Fibroblast of pulmonary artery (primary cell): Measurements from ENCODE around the gene SERP2.

Source experiments
- DNase-seq: peaks from one replicate; pipeline ENCODE4 v3.0.0-alpha.2; 2010; ENCODE audit warnings: low read depth
- H3K4me3 ChIP-seq: replicated peaks from 2 replicates; pipeline ENCODE4 v1.5.1; 2011; ENCODE audit warnings: low read depth, mild to moderate bottlenecking, control low read depth, low read length, moderate library complexity
- TF ChIP-seq, protein P1 (sequence below): IDR thresholded peaks from 2 replicates; pipeline ENCODE4 v1.5.1; 2011; ENCODE audit warnings: mild to moderate bottlenecking, control low read depth, low read length, inconsistent platforms; ENCODE audit errors: missing control alignments

Gene SERP2

DNA sequence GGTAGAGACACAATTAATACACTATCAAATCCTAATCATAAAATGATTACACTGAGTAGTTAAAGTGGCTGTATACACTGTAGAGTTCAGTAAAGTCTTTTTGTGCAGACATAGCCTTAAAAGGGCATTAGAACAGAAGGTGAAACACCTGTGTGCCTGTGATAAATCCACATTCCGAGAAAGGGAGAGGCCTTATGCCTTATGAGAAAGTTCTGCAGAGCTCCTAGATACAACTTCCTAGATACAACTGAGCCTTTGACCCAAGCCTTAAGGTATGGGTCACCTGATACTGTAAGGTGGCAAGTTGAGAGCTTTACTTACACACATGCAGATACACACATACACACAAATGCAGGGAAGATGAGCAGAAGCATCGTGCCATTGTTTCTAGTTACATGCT, 6.3 kb downstream of the SERP2 start:
- no peak overlapping the region for H3K4me3 ChIP-seq
- TF ChIP-seq, protein P1, sequence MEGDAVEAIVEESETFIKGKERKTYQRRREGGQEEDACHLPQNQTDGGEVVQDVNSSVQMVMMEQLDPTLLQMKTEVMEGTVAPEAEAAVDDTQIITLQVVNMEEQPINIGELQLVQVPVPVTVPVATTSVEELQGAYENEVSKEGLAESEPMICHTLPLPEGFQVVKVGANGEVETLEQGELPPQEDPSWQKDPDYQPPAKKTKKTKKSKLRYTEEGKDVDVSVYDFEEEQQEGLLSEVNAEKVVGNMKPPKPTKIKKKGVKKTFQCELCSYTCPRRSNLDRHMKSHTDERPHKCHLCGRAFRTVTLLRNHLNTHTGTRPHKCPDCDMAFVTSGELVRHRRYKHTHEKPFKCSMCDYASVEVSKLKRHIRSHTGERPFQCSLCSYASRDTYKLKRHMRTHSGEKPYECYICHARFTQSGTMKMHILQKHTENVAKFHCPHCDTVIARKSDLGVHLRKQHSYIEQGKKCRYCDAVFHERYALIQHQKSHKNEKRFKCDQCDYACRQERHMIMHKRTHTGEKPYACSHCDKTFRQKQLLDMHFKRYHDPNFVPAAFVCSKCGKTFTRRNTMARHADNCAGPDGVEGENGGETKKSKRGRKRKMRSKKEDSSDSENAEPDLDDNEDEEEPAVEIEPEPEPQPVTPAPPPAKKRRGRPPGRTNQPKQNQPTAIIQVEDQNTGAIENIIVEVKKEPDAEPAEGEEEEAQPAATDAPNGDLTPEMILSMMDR: no peak
- DNase-seq: no peak

DNA sequence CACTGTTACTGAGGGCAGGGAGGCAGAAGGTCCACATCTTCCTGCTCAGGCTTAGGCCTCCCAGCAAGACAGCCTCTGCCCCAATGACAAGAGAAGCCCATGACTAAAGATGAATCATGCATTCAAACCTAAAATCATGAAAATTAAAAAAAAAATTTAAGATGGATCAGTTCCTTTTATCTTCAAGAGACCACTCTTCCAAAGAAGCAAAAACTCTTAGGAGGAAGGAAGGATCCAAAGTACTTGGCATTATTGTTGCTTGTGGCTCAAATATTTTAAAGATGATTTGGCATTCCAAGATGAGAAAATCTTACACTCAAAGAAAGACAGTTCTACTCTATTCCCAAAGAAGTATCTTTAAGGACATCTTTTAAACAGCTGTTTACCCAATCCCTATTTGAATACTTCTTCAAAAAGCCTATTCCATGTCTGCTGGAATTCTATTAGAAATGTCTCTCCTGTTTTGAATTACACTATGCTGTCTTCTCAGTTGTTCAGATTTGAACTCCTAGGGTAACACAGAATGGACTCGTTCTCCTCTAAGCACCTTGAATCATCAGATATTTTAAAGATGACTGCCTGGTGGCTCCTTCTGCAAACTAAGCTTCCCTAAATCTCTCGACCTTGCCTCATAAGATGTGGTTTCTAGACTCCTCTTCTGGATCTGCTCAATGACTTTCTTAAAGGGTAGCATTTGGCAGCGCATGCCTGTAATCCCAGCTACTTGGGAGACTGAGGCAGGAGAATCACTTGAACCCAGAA, 7.0 kb downstream of the SERP2 start:
- DNase-seq: no peak
- H3K4me3 ChIP-seq: no peak overlapping the region
- TF ChIP-seq, protein P1: no peak

DNA sequence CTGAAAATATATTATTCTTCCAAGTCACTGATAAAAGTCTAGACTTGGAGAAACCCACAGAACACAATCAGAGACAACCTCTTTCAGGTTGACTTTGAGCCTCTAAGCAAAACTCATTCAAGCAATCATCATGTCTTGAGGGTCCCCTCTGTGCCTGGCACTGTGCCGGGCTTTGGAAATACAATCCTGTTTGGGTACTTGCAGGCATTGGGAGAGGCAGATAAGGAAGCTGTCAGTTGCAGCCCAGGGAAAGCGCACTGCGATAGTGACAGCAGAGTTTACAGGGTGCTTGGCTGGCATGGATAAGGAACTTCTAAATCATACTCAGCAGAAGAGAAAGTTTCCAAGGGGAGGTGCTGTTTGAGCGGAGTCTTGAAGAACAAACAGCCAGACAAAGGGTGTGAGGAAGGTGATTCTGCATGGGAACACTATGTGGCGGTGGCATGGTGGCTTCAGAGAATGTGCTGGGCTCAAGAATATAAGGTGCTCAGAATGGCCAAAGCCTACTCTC, 9.1 kb downstream of the SERP2 start:
- no peak for DNase-seq

DNA sequence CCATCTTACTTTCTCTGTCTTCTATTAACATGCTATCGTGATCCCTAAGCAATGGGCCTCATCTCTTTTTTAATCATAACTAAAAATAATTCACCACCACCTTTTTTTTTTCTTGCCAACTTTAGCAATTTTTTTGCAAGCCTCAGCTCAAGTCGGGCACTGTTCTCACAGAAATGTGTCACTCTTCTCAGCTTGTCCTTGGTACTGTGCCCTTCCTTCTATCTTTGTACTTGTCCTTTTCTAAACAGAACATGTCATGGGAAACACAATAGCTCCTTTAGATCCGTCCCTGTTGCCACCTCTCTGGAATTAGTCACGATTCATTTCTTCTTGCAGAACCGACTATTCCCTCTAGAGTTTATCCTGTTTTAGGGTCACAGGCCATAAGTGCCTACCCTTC, 10.3 kb downstream of the SERP2 start:
- DNase-seq: no peak
- TF ChIP-seq, protein P1: no peak

More for the DNA sequence above, 9.1 kb downstream of the SERP2 start:
- TF ChIP-seq, protein P1: no peak
- no peak overlapping the region for H3K4me3 ChIP-seq

DNA sequence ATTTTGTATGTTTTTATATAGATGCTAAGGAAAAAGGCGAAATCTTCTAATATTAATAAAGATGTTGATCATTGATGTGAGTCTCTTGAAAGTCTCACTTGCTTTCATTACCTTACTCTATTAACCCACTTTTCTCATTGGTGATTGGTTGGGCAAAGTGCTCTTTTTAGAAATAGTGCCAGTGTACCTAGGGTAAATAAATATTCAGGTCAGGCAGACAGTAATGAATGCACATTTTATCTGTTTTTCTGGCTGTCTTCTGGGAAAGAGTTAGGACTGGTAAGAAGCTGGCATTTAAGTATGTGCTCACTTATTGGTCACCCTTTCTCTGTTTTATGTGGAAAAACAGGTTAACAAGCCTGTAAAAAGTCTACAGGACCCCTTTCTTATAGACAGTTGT, 11.2 kb downstream of the SERP2 start:
- no peak for DNase-seq
- TF ChIP-seq, protein P1: no peak

More for the DNA sequence above, 10.3 kb downstream of the SERP2 start:
- no peak overlapping the region for H3K4me3 ChIP-seq

DNA sequence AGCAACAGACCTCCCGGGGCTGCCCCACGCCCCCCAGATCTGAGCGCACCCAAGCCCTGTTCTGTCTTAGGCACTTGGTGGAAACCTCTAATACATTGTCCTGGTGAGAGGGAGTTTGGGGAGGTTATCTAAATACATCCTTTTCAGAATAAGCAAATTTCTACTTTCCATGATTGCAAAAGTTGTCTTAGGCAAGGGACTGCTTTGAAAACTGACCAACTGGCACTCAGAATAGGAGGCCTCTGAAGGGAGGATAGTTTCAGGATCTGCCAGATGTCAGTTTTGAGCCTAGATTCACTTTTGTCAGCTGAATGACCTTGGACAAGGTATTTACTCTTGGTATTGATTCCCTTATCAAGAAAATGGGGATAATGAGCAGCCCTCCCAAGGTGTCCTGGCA, 11.8 kb downstream of the SERP2 start:
- H3K4me3 ChIP-seq: no peak overlapping the region
- DNase-seq: peak; percentile 23
- TF ChIP-seq, protein P1: no peak

More for the DNA sequence above, 11.2 kb downstream of the SERP2 start:
- H3K4me3 ChIP-seq: no peak overlapping the region

DNA sequence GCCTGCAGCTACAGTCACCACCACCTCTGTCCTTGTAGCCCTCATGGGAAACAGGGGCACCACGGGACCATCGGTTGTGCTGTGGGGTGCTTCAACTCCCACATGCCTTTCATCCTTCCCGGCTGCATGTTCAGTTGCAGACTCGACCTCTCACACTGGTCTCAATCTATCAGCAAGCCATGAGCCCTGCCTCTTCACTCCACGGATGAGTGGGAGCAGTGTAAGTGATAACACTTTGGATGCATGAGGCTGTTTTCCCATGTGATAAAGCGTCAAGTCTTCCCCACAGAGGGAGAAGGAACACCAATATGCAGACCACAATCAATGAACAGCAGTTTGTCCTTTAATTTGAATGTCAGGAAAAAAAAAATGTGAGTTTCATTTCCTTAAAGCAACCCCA, 12.2 kb downstream of the SERP2 start:
- H3K4me3 ChIP-seq: no peak overlapping the region
- DNase-seq: no peak
- TF ChIP-seq, protein P1: no peak
